Activated CD4-positive, alpha-beta memory T cell treated with anti-CD3 and anti-CD28 coated beads, Interleukin-2, amount 10 ng/mL, durations not matched to agents 7 days and 5 days (primary cell): ENCODE measurements around the gene AP4B1. TPM values are rescaled to one million over a fixed set of nuclear protein-coding genes. Genes with fewer than 3 reads are reported as not detected.

Source experiments
- CTCF ChIA-PET: fragments of 350-600 bp; sonication (Branson Sonifier 250); formaldehyde crosslinking; loops from one replicate; lab custom pipeline; 2021; ENCODE audit warnings: antibody characterized with exemption, inconsistent platforms; lab: Charles Lee
- POLR2A ChIA-PET: fragments of 350-600 bp; sonication (Branson Sonifier 250); formaldehyde crosslinking; loops from one replicate; lab custom pipeline; 2021; ENCODE audit warnings: antibody characterized with exemption; lab: Charles Lee
- DNase-seq: peaks from one replicate; pipeline ENCODE4 v3.0.0-alpha.2; 2020
- H3K27ac Mint-ChIP-seq: one replicate; pipeline ENCODE4 v1.8.0; 2021; ENCODE audit warnings: mild to moderate bottlenecking, mixed read lengths
- H3K27me3 Mint-ChIP-seq: one replicate; pipeline ENCODE4 v1.8.0; 2021; ENCODE audit warnings: mixed read lengths
- H3K36me3 Mint-ChIP-seq: one replicate; pipeline ENCODE4 v1.8.0; 2021; ENCODE audit warnings: low read depth, mixed read lengths
- H3K4me1 Mint-ChIP-seq: one replicate; pipeline ENCODE4 v1.8.0; 2021; ENCODE audit warnings: mixed read lengths
- H3K4me3 Mint-ChIP-seq: one replicate; pipeline ENCODE4 v1.8.0; 2021; ENCODE audit warnings: mild to moderate bottlenecking, mixed read lengths
- H3K9me3 Mint-ChIP-seq: one replicate; pipeline ENCODE4 v1.8.0; 2021; ENCODE audit warnings: mixed read lengths
- total RNA-seq, 2 experiments: library from RNA; stranded (reverse); gene quantifications; one replicate each; pipeline ENCODE4 v1.2.3, GENCODE V29; 2021

AP4B1 gene
- total RNA-seq, 2 experiments from 2014 or later: 53.7 to 56.7 TPM

- no peak for DNase-seq
- CTCF ChIA-PET: interaction anchor here (0.8 kb wide), 1 partner anchor 12 kb away, joined by 3 read pairs; no protein-coding TSS in a partner anchor
- Mint-ChIP-seq H3K27ac (no peak overlapping the region), H3K4me1 (peaks cover 68% of the 10 kb centered on the region), H3K4me3 (no peak overlapping the region), H3K36me3 (peaks cover 56% of the 10 kb centered on the region), H3K9me3 (peaks cover 3% of the 10 kb centered on the region), H3K27me3 (no peaks in the 10 kb centered on the region)
- POLR2A ChIA-PET: interaction anchor here (0.7 to 1.3 kb wide), 2 partner anchors 8 to 12 kb away, joined by 3 to 4 read pairs; no protein-coding TSS in a partner anchor
Measured at GRCh38 chr1:113942527-113942926, 37.9 kb upstream of the AP4B1 start.

- H3K27me3 Mint-ChIP-seq: no peaks in the 10 kb centered on the region
- POLR2A ChIA-PET: interaction anchor here (1.3 to 4.0 kb wide), 4 partner anchors 11 to 71 kb away, joined by 3 to 55 read pairs (median 6); partner anchors contain the start of gene HIPK1
- CTCF ChIA-PET: interaction anchor here (1.0 kb wide), 1 partner anchor 341 kb away, joined by 4 read pairs; no protein-coding TSS in a partner anchor
- H3K27ac Mint-ChIP-seq: peak overlapping the region; percentile 79
- peaks cover 66% of the 10 kb centered on the region for H3K4me1 Mint-ChIP-seq
- peaks cover 3% of the 10 kb centered on the region for H3K9me3 Mint-ChIP-seq
- peaks cover 62% of the 10 kb centered on the region for H3K36me3 Mint-ChIP-seq
- no peak overlapping the region for H3K4me3 Mint-ChIP-seq
- DNase-seq: no peak
Measured at GRCh38 chr1:113941245-113941559, 36.6 kb upstream of the AP4B1 start.

- peaks cover 63% of the 10 kb centered on the region for H3K36me3 Mint-ChIP-seq
- CTCF ChIA-PET: interaction anchor here (0.6 to 2.6 kb wide), 5 partner anchors 8 to 342 kb away, joined by 3 to 9 read pairs (median 4); no protein-coding TSS in a partner anchor
Measured at GRCh38 chr1:113940365-113941244, 36.0 kb upstream of the AP4B1 start.

GRCh38 chr1:113938192-113938591 is 33.6 kb upstream of the AP4B1 start:
- Mint-ChIP-seq H3K36me3 (peaks cover 63% of the 10 kb centered on the region), H3K27me3 (no peaks in the 10 kb centered on the region), H3K27ac (peak overlapping the region; percentile 15), H3K4me3 (no peak overlapping the region), H3K4me1 (peaks cover 79% of the 10 kb centered on the region), H3K9me3 (peaks cover 2% of the 10 kb centered on the region)
- CTCF ChIA-PET: interaction anchor here (1.0 to 2.6 kb wide), 5 partner anchors 7 to 103 kb away, joined by 3 to 9 read pairs (median 3); partner anchors contain the start of gene HIPK1
- DNase-seq: no peak
- POLR2A ChIA-PET: interaction anchor here (1.2 to 4.0 kb wide), 3 partner anchors 8 to 124 kb away, joined by 3 to 55 read pairs (median 14); partner anchors contain the start of gene HIPK1

More at GRCh38 chr1:113940365-113941244, 36.0 kb upstream of the AP4B1 start:
- Mint-ChIP-seq H3K4me3 (peak overlapping the region; percentile 39), H3K27me3 (no peaks in the 10 kb centered on the region), H3K9me3 (peaks cover 3% of the 10 kb centered on the region), H3K4me1 (peaks cover 67% of the 10 kb centered on the region), H3K27ac (peak overlapping the region; percentile 79)
- DNase-seq: peak; percentile 54
- POLR2A ChIA-PET: interaction anchor here (0.7 to 4.0 kb wide), 6 partner anchors 11 to 818 kb away, joined by 3 to 55 read pairs (median 3); partner anchors contain the start of gene HIPK1

- H3K36me3 Mint-ChIP-seq: peaks cover 64% of the 10 kb centered on the region
Measured at GRCh38 chr1:113937146-113937545, 32.5 kb upstream of the AP4B1 start.

GRCh38 chr1:113935970-113936369 is 31.4 kb upstream of the AP4B1 start:
- Mint-ChIP-seq H3K9me3 (no peaks in the 10 kb centered on the region), H3K27me3 (no peaks in the 10 kb centered on the region), H3K36me3 (peaks cover 57% of the 10 kb centered on the region), H3K4me1 (peaks cover 88% of the 10 kb centered on the region), H3K27ac (peak overlapping the region; percentile 13), H3K4me3 (no peak overlapping the region)
- ChIA-PET CTCF (interaction anchor here (1.3 to 1.9 kb wide), 2 partner anchors 11 to 13 kb away, joined by 3 to 5 read pairs; no protein-coding TSS in a partner anchor), POLR2A (no interaction called here)
- DNase-seq: no peak

More at GRCh38 chr1:113937146-113937545, 32.5 kb upstream of the AP4B1 start:
- Mint-ChIP-seq H3K9me3 (no peaks in the 10 kb centered on the region), H3K4me1 (peaks cover 83% of the 10 kb centered on the region), H3K27ac (peak overlapping the region; percentile 4), H3K4me3 (no peak overlapping the region), H3K27me3 (no peaks in the 10 kb centered on the region)
- ChIA-PET CTCF (interaction anchor here (0.6 to 0.7 kb wide), 2 partner anchors 58 to 1096 kb away, joined by 3 to 4 read pairs; no protein-coding TSS in a partner anchor), POLR2A (interaction anchor here (1.0 to 2.9 kb wide), 2 partner anchors 10 to 33 kb away, joined by 5 to 14 read pairs; partner anchors contain the start of genes AP4B1 and DCLRE1B)
- no peak for DNase-seq

GRCh38 chr1:113935176-113935575 is 30.6 kb upstream of the AP4B1 start:
- H3K4me1 Mint-ChIP-seq: peaks cover 85% of the 10 kb centered on the region
- no peak for DNase-seq
- H3K4me3 Mint-ChIP-seq: no peak overlapping the region
- no peak overlapping the region for H3K27ac Mint-ChIP-seq
- H3K36me3 Mint-ChIP-seq: peaks cover 49% of the 10 kb centered on the region
- no peaks in the 10 kb centered on the region for H3K9me3 Mint-ChIP-seq
- ChIA-PET POLR2A (interaction anchor here (0.6 kb wide), 1 partner anchor 19 kb away, joined by 3 read pairs; no protein-coding TSS in a partner anchor), CTCF (interaction anchor here (0.6 to 1.9 kb wide), 5 partner anchors 11 to 347 kb away, joined by 3 to 5 read pairs (median 3); no protein-coding TSS in a partner anchor)
- no peaks in the 10 kb centered on the region for H3K27me3 Mint-ChIP-seq

GRCh38 chr1:113934511-113935055 is 30.0 kb upstream of the AP4B1 start:
- Mint-ChIP-seq H3K4me1 (peaks cover 80% of the 10 kb centered on the region), H3K27me3 (no peaks in the 10 kb centered on the region), H3K27ac (no peak overlapping the region), H3K36me3 (peaks cover 49% of the 10 kb centered on the region), H3K9me3 (no peaks in the 10 kb centered on the region), H3K4me3 (no peak overlapping the region)
- DNase-seq: no peak
- ChIA-PET POLR2A (interaction anchor here (0.6 to 8.7 kb wide), 5 partner anchors 8 to 123 kb away, joined by 3 to 268 read pairs (median 6); partner anchors contain the start of genes AP4B1, DCLRE1B and RSBN1), CTCF (interaction anchor here (0.6 to 1.9 kb wide), 6 partner anchors 11 to 347 kb away, joined by 3 to 5 read pairs (median 3); no protein-coding TSS in a partner anchor)

- ChIA-PET POLR2A (interaction anchor here (0.6 to 8.7 kb wide), 6 partner anchors 9 to 122 kb away, joined by 3 to 268 read pairs (median 5); partner anchors contain the start of genes AP4B1, DCLRE1B and RSBN1), CTCF (interaction anchor here (0.8 to 1.5 kb wide), 4 partner anchors 10 to 349 kb away, joined by 3 to 6 read pairs (median 4); no protein-coding TSS in a partner anchor)
- Mint-ChIP-seq H3K27me3 (no peaks in the 10 kb centered on the region), H3K9me3 (no peaks in the 10 kb centered on the region), H3K4me1 (peaks cover 75% of the 10 kb centered on the region), H3K4me3 (no peak overlapping the region), H3K36me3 (peaks cover 45% of the 10 kb centered on the region), H3K27ac (no peak overlapping the region)
- no peak for DNase-seq
Measured at GRCh38 chr1:113934006-113934405, 29.4 kb upstream of the AP4B1 start.

GRCh38 chr1:113931451-113931851 is 26.9 kb upstream of the AP4B1 start:
- peak overlapping the region; percentile 88 for H3K4me3 Mint-ChIP-seq
- CTCF ChIA-PET: interaction anchor here (0.7 to 5.1 kb wide), 16 partner anchors 7 to 160 kb away, joined by 3 to 90 read pairs (median 4); partner anchors contain the start of genes AP4B1, DCLRE1B and RSBN1
- H3K9me3 Mint-ChIP-seq: no peaks in the 10 kb centered on the region
- peaks cover 32% of the 10 kb centered on the region for H3K36me3 Mint-ChIP-seq
- no peaks in the 10 kb centered on the region for H3K27me3 Mint-ChIP-seq
- peaks cover 66% of the 10 kb centered on the region for H3K4me1 Mint-ChIP-seq
- DNase-seq: no peak
- peak overlapping the region; percentile 94 for H3K27ac Mint-ChIP-seq
- POLR2A ChIA-PET: interaction anchor here (0.7 to 8.7 kb wide), 16 partner anchors 8 to 1406 kb away, joined by 3 to 268 read pairs (median 20); partner anchors contain the start of genes AP4B1, DCLRE1B, RSBN1 and TRIM33

- POLR2A ChIA-PET: interaction anchor here (0.5 to 8.7 kb wide), 29 partner anchors 9 to 858 kb away, joined by 3 to 268 read pairs (median 6); partner anchors contain the start of genes AP4B1, BCAS2, DCLRE1B and LRIG2
- Mint-ChIP-seq H3K27ac (peak overlapping the region; percentile 94), H3K27me3 (no peaks in the 10 kb centered on the region), H3K9me3 (no peaks in the 10 kb centered on the region), H3K36me3 (peaks cover 27% of the 10 kb centered on the region), H3K4me3 (peak overlapping the region; percentile 88), H3K4me1 (peaks cover 60% of the 10 kb centered on the region)
- DNase-seq: peak; percentile 72
- CTCF ChIA-PET: interaction anchor here (0.6 to 5.1 kb wide), 23 partner anchors 8 to 412 kb away, joined by 3 to 90 read pairs (median 4); partner anchors contain the start of genes AP4B1, DCLRE1B and RSBN1
Measured at GRCh38 chr1:113930499-113931161, 26.0 kb upstream of the AP4B1 start.
